GM19043 (cell line): ENCODE results near the gene MED6.

Experiments
- ATAC-seq: cut with Tn5 transposase; IDR thresholded peaks from one replicate; pipeline ENCODE4 v1.9.1; 2021; ENCODE audit warnings: low read depth; ENCODE audit not compliant: unreplicated experiment

MED6 gene

GRCh38 chr14:70600382-70601157 lies at the start of gene MED6:
MED6 (minus strand) TSS chr14:70600655; CDS start chr14:70600637, 18 bp downstream.
- ATAC-seq, result peak; percentile 91

GRCh38 chr14:70649803-70650202 lies 49.3 kb upstream of the MED6 start:
- no peak for ATAC-seq

DNA sequence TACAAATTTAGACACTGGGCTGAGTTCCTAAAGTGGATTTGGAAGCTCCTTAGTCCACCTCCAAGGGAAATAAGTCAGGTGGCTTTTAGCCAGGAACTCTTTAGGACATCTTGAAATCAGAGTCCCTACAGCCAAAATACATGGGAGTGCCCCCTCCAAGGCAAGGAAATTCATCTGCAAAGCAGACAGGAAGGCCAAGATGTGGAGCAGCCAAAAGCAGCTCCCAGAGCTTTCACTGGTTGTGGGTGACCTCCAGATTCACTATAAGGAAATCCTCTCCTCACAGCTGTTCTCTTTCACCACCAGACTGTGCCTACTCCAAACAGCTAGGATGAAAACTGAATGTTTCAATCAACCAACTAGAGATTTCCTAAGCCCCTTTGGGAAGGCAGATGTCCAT lies 47.9 kb upstream of the MED6 start:
- no peak for ATAC-seq

- ATAC-seq, result no peak
Observed at GRCh38 chr14:70646705-70647104, 46.2 kb upstream of the MED6 start.

DNA sequence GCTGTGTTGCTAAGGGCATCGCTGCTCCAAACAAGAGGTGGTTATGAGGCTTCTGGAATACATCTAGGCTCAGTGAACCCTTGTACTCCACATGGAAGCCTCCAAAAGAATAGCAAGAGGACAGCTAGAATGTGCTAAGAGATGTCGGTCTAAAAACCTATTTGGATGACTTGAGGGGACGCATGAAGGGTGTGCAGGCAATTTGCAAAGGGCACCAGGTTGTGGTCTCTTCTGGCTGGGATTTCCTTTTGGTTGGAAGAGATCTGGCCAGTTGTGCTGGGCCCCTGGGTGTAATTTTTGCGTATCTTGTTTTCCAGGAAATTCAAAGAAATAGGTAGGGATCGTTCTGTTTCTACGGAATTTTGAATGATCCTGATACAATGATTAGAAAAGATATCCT lies 45.4 kb upstream of the MED6 start:
- ATAC-seq, result no peak

DNA sequence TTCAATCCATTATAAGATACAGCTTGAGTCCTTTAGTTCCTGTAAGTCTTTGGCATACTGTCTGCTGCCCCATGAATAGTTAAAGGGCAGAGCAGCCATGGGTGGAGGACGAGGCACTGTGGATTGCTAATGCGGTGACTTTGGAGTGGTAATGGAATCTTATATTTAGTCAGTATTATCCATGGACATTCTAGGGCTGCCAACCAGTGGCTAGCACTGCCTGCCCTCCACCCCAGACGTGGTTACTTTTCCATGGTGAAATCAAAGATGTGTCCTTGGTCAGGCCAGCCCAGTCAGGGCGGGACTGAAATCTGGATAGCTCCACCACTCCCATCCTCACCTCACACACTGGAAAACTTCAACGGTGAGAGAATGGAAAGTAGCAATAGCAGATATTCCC lies 43.5 kb upstream of the MED6 start:
- ATAC-seq, result no peak

- no peak for ATAC-seq
Observed at GRCh38 chr14:70642303-70643235, 42.1 kb upstream of the MED6 start.

DNA sequence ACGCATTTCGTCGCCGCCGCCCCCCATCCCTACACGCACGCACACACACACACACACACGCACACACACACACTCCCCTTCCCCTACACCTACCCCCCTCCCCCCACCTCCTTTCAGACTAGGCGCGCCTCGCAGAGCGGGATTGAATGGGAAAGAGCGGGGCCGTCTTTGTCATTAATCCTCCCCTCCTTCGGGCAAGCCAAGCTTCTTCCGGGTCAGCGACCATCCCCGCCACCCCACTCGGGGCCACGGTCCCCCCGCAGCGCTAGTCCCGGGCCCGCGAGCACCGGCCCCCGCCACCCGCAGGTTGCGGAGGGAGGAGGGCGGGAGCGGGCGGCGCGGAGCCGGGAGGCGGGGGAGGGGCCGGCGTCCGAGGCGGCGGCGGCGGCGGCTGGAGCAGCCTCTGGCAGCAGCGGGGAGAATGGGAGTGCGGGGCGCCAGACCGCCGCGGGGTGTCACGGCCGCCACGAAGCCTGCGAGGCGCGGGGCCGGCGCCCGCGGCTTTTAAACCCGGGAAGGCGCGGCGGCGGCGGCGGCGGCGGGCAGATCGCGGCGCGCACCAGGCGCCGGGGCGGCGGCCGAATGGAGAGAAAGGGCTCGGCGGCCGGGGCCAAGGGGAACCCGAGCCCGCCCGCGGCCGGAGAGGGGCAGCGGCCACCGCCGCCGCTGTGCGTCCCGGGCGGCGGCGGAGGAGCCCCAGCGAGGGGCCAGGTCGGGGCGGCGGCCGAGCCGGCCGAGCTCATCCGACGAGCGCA lies 41.3 kb upstream of the MED6 start, which contains the start of gene TTC9:
TSS of gene TTC9 (plus strand) at position 369 of the 755 bp plus-strand sequence. CDS start at position 583, 214 bp downstream.
- no peak for ATAC-seq

- peak; percentile 71 for ATAC-seq
Observed at GRCh38 chr14:70640938-70641547, 40.6 kb upstream of the MED6 start.

DNA sequence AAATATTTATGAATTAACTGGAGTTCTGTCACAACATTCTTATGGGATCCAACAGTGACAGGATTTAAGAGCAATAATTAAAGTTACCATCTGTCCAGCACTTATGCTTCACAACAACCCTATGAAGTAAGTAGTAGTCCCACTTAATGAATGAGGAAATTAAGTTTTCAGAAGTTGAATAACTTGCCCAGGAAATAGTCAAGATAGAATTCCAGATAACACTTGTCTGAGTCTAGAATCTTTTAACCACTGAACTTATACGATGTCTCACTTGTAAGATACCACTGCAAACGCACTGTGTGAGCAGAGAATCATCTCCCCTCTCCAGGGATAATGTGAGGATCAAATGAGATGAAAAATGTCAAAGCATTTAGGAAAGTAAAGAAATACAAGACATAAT lies 38.0 kb upstream of the MED6 start:
- ATAC-seq, result no peak

GRCh38 chr14:70635971-70636595 lies 35.6 kb upstream of the MED6 start:
- no peak for ATAC-seq

GRCh38 chr14:70631948-70632347 lies 31.5 kb upstream of the MED6 start:
- ATAC-seq, result no peak

- no peak for ATAC-seq
Observed at GRCh38 chr14:70624972-70625371, 24.5 kb upstream of the MED6 start.

GRCh38 chr14:70622111-70622712 lies 21.8 kb upstream of the MED6 start:
- no peak for ATAC-seq

DNA sequence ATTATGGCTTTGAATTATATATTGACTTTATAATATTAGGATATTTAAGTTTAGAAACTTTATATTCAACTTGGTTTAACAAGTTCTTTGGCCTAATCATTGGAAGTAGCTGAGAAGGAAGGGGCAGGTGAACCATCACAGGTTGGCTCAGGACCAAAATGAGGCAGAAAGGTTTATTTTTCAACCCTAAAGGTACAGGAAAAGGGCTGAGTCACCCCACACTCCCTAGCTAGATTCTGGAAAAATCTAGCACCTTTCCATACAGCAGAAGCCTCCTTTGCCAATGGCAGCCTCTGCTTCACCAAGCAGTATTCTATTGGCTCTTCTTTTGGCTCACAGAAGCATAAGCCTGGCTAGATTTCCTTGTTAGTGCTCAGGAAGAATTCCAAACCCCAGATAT lies 19.3 kb upstream of the MED6 start:
- no peak for ATAC-seq

- no peak for ATAC-seq
Observed at GRCh38 chr14:70618314-70618713, 17.9 kb upstream of the MED6 start.

DNA sequence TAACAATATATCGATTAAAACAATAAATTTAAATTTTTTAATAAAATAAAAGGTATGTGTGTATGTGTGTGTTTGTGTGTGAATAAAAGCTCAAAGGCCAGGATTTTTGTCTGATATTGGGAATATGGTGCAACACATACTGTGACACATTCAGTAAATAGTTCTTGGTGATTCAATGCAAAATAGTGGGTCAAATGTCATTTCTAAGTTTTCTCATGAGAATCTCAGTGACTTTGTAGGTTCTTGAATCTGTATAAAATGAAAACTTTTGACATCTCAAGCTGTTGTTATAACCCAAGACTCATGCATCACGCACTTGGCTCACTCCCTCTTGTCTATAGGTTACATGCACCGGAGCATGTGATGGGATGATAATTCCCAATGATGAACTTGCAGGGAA lies 16.2 kb upstream of the MED6 start:
- ATAC-seq, result no peak

DNA sequence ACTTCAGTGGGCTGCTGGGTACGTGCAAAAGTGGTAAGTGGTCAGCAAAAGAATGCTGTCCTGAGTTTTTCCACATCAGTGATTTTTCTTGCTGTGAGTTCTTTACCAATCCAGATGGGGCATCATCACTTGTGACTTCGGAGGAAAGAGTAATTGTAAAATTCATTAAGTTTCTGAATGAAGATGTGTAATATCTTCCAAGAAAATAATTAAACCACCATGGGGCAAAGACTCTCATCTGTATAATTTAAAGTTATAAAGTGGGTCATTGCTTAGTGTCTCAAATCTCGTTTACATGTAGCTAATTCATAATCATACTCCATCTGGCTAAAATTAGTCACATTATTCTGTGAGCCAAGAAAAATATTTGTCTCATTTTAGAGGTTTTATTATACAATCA lies 10.8 kb upstream of the MED6 start:
- no peak for ATAC-seq

DNA sequence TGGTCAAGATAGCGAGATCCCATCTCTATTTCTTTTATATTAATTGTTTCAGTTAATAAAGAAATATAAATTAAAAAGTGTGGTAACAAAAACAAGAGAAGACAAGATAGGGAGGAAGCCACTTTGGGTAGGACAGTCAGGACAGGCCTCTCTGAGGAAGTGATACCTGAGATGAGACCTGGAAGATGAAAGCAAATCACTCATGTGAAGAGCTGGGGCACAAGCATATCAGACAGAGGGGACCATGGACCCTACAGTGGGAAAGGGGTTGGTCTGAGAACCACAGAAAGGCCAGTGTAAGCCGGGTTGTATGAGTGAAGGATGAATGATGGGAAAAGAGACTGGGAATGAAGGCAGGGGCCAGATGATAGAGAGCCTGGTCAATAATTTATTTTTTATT lies 1.8 kb upstream of the MED6 start:
- peak; percentile 65 for ATAC-seq

GRCh38 chr14:70601162-70601561 lies 707 bp upstream of the MED6 start:
- ATAC-seq, result no peak
